A673 (cell line): ENCODE measurements around the gene SEC14L6.

ENCODE experiments used
- CTCF ChIP-seq: fragments of 300-800, 200-600 bp; sonication (generic); conservative IDR thresholded peaks from 2 replicates; pipeline ENCODE4 v1.5.1; 2017; ENCODE audit warnings: low read depth, mild to moderate bottlenecking, antibody characterized with exemption, low read length, moderate library complexity, mixed read lengths
- EZH2 ChIP-seq: fragments of 200-600 bp; sonication (generic); IDR thresholded peaks from 2 replicates; pipeline ENCODE4 v1.6.1; 2017; ENCODE audit warnings: borderline replicate concordance, low read depth, mild to moderate bottlenecking, mixed read lengths, antibody characterized with exemption, low read length; ENCODE audit not compliant: poor library complexity, severe bottlenecking

- TF ChIP-seq CTCF, result no peak
- TF ChIP-seq EZH2, result no peak
Measured at GRCh38 chr22:30582788-30583545, 36.4 kb upstream of the SEC14L6 start.
